Hematopoietic multipotent progenitor cell (in vitro differentiated cells): ENCODE data around the gene GAP43. TPM values are rescaled to one million over a fixed set of nuclear protein-coding genes. Genes with fewer than 3 reads are reported as not detected.

ENCODE experiments used
- DNase-seq, 3 donors: peaks; one replicate each; pipeline ENCODE4 v3.0.0-alpha.2; 2011 to 2015; ENCODE audit warnings: low read depth in 2 of 3, low spot score in 2 of 3
- total RNA-seq: library from RNA; depleted of rRNA; stranded (reverse); fragments of >200 nt; gene quantifications from one replicate; pipeline ENCODE4 v1.2.3, GENCODE V29; 2012

The GAP43 gene, protein sequence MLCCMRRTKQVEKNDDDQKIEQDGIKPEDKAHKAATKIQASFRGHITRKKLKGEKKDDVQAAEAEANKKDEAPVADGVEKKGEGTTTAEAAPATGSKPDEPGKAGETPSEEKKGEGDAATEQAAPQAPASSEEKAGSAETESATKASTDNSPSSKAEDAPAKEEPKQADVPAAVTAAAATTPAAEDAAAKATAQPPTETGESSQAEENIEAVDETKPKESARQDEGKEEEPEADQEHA
- not detected for total RNA-seq

DNA sequence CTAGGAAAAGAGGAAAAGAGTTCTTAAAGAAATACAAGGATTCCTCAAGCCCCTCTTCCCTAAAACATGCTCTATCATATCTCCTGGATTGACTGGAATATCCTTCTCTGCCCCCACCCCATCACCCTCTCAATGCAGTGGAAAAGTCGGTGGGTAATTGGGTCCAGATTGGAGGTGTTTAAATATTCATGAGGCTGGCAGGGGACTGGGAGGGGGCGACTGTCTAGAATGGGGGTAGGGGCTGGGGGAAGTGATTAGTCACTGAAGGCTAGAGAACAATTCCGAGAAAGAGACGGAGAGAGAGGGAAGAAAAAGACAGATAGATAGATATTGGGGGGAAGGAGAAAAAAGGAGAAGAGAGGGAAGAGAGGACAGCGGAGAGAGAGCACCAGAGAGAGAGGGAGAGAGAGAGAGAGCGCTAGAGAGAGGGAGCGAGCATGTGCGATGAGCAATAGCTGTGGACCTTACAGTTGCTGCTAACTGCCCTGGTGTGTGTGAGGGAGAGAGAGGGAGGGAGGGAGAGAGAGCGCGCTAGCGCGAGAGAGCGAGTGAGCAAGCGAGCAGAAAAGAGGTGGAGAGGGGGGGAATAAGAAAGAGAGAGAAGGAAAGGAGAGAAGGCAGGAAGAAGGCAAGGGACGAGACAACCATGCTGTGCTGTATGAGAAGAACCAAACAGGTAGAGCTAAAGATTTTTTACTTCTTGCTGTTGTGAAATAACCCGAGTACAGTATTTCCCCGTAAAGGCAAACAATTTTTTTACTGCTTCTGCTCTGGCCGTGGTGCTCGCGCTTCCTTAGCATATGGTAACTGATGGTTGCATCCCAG, at the start of gene GAP43:
TSS of gene GAP43 (plus strand) at position 467 of the 825 bp plus-strand sequence. CDS start at position 647, 180 bp downstream.
- DNase-seq, result peak in 2 of 3 donors; percentile 1 to 5

DNA sequence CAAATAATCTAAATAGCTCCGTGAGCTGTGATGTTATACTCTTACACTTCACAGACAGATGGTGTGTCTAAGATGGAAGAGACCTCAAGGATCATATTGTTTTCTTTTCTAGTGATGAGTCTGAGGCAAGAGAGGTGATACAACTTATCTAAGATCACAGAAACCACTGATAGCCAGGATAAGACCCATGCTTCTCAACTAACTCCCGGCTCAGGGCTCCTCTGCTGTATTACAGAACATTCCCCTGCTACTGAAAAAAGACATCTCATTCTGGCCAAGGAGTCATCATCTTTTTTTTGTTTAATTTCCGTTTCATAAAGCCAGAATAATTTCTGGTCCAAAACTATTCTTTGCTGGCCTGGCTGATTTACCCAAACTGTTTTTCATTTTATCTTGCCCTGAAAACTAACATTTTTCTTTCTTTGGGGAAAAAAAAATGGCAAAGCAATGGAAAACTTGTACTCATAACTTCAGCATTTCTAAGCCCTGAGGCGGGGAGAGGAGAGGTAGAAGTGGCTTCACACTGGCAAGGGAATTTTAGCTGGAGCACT, 46.9 kb upstream of the GAP43 start:
- DNase-seq, result no peak

DNA sequence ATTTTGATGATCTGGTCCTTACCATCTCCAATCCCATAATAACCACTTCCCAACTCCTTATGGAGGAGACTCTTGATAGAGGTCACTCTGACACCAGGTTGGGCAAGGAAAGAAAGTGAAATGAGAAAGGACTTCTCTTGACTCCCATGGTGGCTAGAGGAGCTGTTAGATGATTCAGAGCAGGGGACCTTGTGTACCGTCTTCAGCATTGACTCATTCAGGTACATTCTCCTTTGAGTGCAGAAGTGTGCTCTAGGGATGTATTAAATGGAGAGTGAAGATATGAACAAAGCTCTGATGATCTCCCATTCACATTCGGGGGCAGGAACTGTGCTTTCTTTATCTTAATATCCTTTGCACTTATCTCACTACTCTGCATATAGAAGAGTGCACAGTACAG, 46.3 kb upstream of the GAP43 start:
- DNase-seq, result no peak

DNA sequence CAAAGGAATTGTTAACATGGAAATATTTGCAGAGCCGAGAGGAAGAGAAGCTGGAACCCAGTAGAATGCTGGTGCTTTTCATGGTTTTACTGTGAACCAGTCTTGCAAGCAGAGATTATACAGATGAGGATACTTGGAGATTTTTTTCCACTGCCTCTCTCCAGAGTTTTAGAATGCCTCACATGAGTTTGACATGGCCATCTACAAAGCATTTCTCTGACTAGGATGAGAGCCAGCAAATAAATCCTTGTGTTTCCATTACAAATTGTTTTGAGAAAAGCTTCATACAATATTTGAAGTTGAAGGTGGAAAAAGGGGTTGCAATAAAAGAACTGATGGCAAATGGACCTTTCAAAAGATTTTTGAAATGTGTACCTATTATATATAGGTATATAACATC, 45.0 kb upstream of the GAP43 start:
- DNase-seq, result no peak

DNA sequence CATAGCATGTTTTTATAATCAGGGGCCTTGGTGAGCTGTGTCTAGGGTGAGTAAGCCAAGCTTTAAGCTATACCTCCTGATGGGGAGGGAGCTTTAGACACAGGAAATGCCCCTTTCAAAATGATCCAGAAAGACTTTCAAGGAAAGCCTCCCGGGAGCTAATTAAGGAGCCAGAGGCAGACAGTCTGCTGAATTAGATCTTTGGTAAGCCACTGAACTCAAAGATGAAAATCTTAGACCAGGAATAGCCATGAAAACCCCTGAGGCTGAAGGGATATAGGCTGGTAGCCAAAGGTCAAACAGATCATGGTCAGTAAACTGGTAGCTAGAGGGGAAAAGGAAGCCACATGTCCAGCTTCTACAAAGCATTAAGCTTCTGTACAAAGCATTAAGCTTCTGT, 42.7 kb upstream of the GAP43 start:
- DNase-seq, result no peak

DNA sequence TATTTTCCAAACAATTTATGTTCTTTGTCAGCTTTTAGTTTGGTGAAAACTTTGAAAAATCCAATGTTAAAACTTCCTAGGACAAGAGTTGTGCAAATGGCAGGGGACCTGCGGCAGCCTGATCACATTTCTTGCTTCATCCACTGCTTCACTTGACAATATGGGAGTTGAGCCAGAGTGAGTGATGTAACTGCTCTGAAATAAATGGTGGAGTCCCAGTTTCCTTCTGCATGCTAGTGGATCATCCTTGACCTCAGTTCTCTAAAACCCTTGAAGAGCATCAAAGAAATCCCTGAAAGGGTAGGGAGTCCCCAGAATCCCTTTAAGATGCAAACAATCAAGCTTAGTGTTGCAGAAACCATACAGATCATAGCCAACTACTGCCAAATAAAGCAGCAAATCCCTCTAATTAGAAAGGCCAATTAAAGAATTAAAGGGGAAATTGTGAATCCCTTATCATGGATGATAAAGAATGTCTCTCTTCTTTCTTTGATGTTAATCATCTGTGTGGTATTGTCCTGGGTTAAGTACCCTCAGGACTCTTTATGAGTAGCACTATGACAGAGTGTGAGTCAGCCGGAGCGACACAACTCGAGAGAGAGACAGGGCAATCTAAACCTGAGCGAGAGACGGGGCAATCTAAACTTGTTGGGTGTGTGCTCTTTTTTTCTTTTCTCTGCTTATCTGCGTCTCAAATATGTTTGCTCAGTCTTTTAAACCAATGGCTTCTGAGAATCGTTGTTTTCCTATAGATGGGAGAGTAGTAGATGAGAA, 41.8 kb upstream of the GAP43 start:
- DNase-seq, result no peak

DNA sequence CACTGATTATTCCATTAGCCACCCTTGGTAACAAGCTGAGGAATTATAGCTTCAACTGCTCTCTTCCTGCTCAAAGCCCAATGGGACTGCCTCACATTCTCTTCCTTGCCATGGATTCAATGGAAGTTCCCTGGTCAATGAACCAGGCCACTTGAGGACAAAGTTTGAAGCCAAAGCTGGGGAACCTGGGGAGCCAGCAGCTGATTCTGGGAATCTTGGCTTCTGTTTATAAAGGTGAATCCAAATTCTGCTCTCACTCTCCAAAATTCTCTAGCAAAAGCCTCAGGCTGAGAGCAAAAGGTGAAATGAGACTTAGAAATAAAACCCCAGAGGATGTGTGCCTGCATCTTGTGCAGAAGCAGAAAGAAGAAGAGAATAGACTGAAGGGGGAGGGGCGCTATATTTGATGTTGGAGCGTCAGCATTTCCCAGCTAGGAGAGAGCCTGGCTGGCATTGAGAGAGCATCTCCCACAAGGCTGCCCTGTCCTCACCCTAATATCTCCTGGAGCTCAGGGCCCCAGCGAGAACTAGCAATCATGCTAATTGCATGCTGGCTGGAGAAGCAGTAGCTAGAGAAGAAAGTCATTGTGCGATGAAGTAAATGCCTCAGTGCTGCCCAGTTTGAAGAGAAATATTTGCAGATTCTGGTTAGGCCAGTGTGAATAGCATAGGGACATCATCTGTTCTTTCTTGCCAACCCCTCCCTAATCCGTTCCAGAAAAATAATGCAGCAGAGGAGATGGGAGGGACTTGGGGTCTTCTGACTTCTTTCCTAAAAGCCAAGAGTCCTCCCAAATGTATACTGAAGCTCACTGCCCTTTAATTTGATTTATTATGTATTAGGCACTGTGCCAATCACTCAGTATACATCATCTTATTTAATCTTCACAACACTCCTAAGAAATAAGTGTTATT, 34.9 kb upstream of the GAP43 start:
- no peak for DNase-seq

DNA sequence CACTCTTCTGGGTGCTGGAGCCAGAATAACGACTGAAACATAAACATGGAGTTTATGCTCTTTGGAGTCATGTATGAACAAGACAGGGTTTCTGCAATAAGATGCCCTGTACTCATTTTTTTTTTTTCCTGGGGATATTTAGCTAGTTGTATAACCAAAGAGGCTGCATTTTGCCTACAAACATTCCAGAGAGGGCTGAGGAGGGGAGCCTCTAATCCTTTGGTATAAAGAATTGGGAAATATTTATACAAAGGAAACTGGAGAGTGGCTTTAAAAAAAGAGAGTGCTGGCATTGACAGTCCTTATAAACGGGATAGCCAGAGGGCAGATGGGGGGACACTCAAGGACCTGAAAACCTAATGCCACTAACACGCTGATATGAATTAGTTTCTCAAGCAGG, 32.4 kb upstream of the GAP43 start:
- no peak for DNase-seq

DNA sequence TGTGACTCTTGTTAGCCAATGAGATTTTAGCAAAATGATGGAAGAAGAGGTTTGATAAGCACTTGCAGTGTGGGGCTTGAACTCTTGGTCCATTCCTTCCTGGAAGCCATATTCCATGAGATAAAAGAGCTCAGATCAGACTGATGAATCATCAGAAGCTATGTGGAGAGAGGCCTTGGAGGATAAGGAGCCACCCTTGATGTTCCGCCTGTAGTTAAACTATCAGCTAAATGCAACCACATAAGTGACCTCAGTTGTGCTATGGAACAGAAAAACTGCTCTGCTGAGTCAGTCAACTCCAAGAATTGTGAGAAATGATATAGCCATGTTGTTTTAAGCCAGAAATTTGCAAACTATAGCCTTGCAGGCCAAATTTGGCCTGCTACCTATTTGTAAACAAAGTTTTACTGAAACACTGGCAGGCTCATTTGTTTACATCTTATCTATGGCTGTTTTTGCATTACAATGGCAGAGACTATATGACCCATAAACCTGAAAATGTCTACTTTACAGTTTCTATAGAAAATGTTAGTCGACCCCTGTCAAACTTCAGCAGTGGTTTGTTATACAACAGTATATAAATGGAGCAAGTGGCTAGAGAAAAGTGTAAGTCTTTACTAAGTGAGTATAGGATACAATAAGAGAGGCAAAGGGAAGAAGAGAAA, 27.6 kb upstream of the GAP43 start:
- no peak for DNase-seq

DNA sequence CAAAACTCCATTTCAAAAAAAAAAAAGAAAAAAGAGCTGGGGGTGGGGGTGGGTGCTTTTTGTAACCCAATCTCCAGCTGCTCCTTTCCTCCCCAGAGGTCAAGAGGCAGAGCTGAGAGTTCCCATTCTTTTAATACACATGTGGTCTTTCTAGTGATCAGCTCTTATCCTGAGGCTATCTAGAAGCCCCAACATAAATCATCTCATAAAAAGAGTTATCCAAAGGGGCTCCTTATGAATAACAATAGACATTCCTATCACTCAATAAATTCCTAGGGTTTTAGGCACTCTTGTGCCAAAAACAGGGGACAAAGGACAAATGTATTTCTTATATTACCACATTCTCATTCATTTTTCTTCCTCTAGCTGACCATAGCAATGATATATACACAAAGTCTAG, 25.1 kb upstream of the GAP43 start:
- DNase-seq, result no peak

DNA sequence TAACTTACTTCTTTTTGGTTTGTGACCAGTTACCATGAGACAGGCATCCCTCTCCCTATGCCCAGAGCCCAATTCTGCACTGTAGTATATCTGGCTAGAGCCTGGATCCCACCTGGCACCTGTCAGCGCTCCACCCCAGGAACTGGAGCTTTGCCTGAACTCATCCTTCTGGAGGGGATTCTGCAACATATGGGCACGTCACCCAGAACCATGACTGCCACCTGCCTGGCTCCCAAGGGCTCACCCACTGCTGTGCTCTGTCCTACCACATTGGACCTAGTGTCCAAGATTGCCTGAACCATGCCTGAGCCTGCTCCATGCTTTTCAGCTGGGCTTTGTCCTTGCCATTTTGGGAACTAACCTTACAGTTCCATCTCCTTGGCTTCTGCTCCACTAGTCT, 21.1 kb upstream of the GAP43 start:
- no peak for DNase-seq

DNA sequence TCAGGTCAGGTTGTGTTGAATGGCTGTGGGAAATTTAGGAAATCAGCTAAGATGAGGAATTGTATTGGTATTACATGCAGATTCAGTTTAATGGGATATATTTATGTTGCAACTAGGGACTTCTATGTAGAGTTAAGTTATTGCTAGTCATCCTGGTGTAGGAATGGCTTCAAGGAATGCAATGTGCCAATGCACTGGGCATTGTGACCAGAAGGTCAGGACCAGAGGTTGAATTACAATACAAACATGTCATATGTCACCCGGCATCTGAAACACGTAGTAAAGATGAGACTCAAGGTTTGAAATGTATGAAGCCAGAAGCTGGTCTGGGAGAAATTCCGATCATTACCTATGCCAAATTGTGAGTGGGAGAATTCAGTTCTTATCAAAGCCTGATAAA, 11.7 kb upstream of the GAP43 start:
- DNase-seq, result no peak

DNA sequence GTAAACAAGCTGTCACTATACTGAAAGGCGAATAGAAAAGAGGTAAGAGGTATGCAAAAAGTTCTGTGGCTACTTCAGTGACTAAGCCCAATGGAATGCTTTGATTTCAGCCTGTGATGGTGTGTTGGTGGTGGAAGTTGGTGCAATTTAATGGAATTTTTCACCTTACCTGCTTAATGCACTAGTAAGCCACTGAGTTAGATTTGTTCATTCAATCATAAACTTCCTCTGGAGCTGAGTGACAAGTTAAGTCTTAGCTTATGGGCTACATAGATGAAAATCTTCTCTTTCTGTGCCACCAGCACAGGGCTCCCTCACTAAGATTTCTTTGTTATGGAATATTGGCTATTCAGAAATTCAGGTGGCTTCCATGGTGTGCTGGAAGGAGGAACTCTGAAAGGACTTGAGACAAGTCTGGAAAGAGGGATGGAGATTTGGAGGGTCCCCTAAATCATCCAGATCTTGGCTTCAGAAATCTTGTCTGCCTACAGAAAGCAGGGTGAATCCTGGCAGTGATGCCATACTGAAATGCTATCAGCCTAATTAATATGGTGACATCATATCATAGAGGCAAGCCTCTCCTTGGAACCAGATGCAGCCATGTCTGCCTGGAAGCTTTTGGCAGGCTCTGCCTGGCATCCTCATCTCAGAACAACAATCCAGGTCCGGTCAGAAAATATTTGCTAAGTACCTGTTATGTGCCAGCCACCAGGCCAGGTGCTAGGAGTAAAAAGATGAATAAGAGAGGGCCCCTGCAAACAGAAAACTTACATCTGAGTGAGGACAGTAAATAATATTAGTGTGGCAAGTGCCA, 8.1 kb upstream of the GAP43 start:
- no peak for DNase-seq

DNA sequence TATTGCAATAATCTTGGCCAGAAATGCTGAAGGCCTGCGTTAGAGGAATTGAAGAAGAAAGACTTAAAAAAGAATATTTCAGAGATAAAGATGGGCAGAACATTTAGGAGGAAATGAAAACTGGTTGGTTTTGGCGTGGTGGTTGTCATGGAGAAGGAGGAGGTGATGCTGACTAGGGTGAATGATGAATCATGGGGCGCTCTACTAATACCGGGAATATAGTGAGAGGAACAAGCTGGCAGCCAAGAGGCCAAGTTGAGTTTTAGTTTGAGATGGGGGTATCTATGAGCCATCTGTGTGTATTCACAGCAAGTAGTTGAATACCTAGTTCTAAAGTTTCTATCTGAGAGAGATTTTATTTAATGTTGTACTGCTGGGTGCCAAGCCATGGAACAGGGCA, 6.8 kb upstream of the GAP43 start:
- no peak for DNase-seq

DNA sequence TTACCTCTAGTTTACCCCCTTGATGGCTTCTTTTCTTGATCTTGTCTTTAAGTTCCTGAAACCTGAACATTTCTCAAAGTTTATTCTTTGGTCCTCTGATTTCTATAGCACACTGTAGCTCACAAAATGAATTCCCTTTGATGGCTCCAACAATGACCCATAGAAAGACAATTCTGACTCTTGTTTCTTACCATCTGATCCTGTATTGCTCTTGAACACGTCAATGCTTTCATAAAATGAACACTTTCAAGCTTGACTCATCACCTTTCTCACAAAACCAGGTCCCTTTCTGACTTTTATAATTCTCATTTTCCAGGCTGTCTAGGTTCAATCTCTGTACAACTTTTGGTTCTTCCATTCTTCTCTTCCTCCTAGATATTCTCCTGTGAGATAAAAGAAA, 5.7 kb upstream of the GAP43 start:
- DNase-seq, result no peak

DNA sequence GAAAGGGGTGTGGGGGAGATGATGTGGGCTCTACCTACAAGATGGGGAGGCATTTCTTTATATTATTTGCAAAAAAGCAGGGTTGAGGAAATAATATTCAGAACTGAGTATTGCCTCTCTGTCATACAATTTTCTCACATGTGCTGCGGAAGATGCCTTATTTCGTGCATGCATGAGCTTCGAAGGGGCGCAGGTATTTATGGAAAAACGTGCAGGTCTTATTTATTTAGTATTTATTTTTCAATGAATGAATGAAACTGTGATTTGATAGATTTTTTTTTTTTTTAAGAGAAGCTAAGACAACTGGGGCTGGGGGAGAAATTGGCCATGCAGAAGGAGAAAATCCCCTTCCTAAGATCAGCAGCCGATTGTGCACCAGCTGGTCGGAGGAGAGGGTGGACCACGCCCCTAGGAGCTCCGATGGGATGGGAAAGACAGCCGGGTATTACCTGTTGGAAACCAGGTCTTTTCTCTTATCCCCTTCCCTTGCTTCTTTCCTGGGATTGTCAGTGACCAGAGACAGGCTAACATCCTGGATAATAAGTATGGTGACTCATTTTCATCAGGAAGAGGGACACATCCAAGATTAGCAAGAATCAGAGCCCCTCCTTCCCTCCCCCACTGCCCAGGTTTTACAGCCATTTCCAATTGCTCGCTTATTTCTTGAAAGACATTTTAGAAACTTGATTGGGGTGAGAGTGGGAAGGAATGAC, 875 bp downstream of the GAP43 start:
- no peak for DNase-seq

DNA sequence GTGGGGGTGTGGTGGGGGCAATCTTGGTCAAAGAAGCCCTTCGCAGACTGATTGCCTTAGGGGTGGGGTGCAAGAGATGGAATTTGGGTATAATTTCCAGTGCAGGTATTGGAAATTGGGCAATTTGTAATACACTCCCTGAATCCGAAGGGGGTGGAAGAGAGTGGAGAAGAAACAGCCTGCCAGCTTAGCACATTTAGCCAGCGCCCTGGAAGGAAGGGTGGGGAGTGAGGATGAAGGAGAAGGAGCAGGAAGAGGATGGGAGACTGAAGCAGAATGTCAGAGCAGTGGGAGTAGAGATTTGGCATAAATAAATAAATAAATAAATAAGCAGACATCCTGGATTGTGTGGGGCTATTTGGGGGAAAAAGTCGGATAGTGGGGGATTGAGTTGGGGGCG, 1.6 kb downstream of the GAP43 start:
- DNase-seq, result no peak

DNA sequence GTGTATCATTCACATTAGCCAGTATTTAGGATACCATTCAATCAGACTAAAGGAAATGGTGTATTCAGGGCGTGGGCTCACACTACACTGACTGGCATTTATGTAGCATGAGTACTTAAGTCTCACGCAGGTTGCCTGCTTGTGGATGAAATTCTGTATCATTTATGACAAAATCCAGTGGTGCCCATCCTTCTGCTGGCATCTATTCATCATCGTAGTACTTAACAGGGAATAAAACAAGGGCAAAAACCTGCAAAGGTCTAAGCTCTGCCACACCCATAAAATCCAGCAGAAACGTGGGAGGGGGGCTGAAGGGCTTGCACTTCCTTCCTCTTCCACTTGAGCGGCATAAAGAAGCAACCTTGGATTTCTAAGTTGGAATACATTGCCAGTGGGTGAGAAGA, 2.7 kb downstream of the GAP43 start:
- DNase-seq, result no peak
